GM18507 (cell line): ENCODE results near the gene SLC2A1.

Source experiments
- DNase-seq: peaks from one replicate; pipeline ENCODE4 v3.0.0; 2011; ENCODE audit warnings: low read depth; ENCODE audit not compliant: insufficient read length; ENCODE audit errors: extremely low spot score
- FAIRE-seq: peaks from 2 replicates; lab custom pipeline; 2011; peaks lifted over from hg19 to GRCh38; lab: Jason Lieb, UNC

SLC2A1 gene

DNA sequence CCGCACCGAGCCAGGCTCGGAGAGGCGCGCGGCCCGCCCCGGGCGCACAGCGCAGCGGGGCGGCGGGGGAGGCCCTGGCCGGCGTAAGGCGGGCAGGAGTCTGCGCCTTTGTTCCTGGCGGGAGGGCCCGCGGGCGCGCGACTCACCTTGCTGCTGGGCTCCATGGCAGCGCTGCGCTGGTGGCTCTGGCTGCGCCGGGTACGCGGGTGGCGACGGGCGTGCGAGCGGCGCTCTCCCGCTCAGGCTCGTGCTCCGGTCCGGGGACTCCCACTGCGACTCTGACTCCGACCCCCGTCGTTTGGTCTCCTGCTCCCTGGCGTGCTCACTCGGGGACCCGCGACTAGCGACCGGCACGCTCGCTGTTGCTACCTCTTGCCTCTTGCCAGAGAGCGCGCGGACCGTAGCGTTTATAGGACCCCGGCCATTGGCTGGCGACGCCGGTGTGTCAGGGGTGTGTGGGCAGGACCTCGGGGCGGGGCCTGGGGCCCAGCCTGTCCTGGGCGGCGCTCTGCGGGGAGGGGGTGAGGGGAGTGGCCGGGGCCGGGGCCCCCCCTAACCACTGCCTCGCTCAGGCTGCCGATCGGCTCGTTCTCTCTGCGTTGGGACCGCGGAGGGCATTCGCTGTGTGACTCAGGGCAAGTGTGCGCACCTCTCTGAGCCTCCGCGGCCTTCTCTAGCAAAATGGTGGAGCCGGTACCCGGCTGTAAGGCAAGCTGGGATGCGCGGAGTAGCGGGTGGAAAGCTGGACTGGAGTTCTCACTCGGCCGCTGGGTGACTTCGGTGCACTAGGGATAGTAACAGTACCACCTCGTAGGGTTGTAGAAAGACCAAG is at the start of gene SLC2A1:
TSS of gene SLC2A1 (minus strand) at position 381 of the 832 bp plus-strand sequence. CDS start at position 164, 217 bp downstream.
- peak; percentile 86 for FAIRE-seq
- peak; percentile 95 for DNase-seq

DNA sequence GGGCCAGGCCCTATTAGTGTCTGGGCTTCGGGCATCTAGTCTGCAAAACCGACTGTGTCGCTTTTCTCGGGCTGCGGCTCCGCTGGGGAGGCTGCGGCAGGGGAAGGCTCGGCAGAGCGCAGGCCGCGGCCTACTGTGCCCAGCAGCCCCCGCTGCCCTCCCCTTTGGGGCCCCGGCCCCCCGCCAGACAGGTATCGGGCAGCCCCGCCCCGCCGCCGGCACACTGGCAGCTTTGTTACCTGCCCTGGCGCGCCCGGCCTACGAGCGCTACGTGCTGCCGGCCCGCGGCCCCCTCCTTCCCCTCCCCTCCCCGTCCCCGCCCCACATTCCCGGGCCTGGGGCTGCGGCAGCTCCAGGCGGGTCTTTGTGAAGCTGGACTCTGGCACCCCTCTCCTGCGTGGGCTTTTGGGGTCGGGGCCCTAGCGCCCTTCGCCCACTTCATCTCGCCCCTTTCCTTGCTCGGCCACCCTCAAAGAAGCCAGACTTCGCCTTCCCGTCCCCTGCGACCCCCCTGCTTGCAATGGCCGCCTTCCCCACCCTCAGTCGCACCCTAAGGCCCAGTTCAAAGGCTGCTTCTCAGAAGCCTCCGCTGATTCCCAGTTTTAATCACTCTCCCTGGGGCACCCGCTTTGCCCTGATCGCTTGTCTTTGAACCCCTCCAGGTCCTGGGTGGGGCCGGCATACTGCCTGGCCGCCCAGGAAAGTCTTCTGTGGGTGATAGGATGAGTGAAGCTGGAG is 48.9 kb upstream of the SLC2A1 start:
- DNase-seq (no peak), FAIRE-seq (no peak)

DNA sequence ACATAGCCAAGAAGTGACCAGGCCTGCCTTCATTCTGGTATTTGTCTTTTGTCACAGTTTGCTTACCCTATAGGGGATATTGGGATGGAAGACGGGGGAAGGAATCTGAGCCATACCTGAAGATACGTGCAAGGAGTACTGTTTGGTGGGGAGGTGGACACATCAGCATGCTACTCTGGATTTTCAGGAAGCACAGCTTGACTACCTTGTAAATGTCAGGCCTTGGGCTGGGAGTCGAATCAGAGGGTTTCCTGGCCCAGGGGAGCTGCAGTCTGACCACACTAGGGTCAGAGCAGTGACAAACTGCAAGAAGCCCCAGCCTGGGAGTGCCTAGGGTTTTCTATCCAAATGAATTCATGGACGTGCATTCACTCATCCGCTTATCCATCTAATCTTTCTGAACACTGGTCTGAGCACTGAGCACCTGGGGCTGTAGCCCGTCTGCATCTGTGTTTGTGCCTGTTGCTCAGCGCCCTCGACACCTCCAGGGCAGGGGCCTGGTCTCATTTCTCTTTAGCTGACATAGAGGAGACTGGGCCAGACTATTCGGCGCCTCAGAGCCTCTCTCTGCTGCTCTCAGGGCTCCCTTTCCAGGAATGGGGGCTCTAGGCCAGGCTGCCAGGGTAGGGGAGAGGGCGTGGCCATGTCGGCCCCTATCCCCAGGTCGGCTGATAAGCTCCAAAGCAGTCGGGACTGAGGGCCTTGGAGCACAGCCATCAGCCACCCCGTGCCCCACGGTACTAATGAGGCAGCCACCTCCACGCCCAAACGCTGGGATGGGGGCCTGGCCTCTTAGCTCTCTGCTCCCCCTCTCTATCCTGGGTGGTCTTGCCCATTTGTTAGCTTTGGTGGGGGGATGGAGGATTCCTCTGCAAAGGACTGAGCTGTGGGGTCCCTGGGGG is 47.0 kb upstream of the SLC2A1 start:
- DNase-seq (no peak), FAIRE-seq (no peak)

DNA sequence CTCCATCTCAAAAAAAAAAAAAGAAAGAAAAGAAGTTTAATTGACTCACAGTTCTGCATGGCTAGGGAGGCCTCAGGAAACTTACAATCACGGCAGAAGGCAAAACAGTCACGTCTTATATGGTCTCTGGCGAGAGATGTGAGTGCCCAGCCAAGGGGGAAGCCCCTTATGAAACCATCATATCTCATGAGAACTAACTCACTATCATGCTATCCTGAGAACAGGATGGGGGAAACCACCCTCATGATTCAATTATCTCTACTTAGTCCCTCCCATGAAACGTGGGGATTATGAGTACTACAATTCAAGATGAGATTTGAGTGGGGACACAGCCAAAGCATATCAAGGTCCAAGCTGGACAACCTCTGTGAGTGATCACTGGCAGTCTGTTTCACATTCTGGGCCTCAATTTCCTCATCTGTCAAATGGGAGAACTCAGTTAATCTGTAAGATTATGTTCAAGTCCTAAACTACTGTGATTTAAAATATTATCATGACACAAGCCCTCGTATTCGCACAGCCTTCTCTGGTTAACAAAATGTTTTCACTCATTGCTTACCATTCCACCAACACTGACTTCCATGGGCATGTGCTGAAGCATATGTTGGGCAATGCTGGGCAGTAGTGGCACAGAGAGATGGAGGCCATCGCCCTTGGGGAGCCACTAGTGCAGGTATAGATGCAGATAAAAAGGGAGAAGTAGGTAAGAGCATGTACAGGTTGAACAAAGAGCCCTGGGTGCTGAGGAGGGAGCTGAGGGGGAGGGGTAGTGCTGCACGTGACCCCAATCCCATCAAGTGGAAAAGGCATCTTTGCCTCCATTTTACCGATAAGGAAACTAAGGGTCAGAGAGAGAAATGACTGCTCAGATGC is 46.2 kb upstream of the SLC2A1 start:
- no peak for FAIRE-seq
- no peak for DNase-seq

DNA sequence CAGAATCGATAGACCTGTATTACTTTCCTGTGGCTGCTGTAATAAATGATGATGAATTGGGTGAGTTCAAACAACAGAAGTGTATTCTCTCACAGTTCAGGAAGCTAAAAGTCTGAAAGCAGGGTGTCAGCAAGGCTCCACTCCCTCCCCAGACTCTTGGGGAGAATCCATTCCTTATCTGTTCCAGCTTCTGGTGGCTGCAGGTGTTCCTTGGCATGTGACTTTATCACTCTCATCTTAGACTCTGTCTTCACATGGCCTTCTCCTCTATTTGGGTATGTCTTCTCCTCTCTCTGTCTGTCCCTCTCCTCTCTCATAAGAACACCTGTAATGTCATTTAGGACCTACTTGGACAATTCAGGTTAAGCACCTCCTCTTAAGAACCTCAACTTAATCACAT is 44.1 kb upstream of the SLC2A1 start:
- no peak for FAIRE-seq
- no peak for DNase-seq

DNA sequence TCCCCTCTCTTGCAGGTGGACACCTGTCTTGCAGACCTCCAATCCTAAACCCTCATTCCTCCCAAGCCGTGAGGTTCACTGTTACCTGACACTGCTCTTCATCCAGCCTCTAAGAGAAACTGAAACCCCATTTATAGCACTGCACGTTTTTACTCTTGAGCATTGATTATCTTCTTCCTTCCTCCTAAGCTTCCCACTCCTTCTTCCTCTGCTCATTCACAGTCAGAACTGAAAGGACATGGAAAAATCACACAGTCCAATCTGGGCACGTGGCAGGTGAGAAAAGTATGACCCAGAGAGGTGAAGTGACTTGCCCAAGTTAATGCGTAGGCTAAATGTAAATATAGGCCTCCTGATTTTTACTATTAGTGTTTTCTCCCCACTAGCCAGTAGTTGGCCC is 43.4 kb upstream of the SLC2A1 start:
- no peak for FAIRE-seq
- no peak for DNase-seq

DNA sequence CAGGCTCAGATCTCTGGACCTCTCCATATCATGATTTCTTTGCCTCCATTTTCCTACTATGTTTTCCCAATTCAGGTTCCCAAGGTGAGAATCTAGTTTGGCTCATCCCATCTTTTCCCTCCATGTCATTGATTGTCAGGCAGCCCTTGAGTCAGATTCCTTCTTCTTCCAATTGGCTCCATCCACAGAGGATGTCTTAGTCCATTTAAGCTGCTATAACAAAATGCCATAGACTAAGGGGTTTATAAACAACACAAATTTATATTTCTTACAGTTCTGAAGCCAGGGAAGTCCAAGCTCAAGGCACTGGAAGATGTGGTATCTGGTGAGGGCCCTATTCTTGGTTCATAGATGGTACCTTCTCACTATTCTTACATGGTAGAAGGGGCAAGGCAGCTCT is 42.8 kb upstream of the SLC2A1 start:
- FAIRE-seq (no peak), DNase-seq (no peak)

DNA sequence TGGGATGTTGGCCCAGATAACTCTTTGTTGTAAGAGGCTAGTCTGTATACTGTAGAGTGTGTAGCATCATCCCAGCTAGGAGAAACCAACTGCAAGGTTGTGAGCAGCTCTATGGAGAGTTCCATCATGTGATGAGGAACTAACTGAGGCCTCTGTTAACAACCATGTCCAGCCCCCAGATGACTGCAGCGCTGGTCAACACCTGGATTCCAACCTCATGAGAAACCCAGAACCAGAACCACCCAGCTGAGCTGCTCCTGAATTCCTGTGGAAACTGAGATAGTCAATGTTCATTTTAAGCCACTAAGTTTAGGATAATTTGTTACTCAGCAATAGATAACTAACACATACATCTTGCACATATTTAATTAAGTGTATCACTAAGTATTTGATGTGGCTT is 41.6 kb upstream of the SLC2A1 start:
- DNase-seq, result no peak
- no peak for FAIRE-seq

DNA sequence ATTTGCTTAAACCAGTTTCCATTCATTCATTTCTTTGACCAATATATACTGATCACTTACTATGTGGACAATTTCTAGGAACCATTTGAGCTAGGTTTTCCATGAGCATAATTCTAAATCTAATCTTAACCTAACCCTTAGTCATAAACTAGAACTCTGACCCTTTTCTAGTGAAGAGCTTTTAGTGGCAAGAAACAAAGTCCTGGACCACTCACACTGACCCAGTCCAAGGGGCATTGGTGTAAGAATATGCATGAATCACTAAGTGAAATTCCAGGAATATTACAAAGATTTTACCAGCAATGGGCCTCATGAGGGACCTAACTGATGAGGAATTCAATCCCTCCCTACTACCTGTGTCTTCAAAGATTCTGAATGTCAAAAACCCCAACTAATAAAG is 40.6 kb upstream of the SLC2A1 start:
- DNase-seq (no peak), FAIRE-seq (no peak)

DNA sequence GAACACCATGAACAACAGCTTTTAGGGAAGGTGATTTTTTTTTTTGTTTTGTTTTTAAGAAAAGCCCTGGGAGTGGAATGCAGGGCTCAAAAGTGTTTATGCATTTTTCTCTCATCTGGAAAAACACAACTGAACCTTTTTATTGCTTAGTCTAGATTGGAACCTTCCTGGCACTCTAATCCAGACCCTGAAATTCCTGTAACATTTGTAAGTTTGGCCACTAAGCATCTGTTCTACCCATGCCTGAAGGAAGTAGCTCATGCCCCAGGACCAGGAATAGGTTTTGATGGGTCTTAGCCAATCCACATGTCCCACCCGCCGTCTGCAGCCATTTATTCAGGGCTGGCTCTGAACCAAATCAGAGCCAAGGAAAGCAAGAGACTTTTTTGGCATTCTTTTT is 39.7 kb upstream of the SLC2A1 start:
- no peak for FAIRE-seq
- DNase-seq, result no peak

DNA sequence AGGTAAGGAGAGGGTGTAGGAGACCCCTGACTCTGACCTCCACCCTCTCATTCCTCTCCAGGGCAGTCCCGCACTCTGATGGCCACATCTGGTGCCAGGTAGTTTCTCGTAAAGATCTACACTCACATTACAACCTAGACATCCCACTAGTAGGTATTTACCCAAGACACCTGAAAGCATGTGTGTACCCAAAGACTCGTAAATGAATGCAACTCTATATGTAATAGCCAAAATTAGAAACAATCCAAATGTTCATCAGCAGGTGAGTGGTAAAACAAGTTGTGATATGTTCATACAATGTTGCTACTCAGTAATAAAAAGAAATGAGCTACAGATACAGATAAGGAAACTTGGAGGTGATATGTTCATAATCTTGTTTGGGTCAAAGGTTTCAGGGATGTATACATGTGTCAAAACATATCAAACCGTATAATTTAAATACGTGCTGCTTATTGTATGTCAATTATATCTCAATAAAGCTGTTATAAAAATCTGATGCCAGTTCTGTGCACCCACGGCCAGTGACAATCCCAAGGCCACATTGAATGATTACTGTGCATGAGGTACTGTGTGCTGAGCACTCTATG is 37.8 kb upstream of the SLC2A1 start:
- FAIRE-seq (no peak), DNase-seq (no peak)

DNA sequence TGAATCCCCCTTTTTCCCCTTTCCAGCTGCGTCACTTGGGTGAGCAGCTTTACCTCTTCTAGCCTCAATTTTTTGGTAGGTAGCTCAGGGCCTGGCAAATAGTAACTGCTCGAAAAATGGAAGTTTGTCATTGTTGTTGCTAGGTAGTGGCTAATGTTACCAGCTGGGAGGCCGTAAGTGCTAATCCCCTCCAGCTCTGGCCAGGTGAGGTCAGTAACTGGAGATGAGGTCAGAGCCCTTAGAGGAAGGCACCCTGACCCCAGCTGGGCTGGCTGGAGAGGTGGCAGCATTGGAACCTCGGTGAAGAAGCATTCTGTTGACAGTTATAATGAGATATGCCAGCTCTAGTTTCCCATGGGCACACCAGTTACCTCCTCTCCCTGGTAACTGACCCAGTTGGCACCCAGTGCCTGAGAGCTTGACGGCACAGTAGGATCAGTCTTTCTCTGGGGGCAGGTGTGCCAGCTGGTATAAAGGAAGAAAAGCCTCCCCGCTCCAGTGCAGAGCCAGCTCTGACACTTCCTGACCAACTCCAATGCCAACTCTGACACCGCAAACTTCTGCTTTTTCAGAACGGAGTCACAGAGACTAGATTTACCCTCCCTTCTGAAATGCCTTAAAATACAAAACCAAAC is 35.0 kb upstream of the SLC2A1 start:
- DNase-seq, result no peak
- no peak for FAIRE-seq

DNA sequence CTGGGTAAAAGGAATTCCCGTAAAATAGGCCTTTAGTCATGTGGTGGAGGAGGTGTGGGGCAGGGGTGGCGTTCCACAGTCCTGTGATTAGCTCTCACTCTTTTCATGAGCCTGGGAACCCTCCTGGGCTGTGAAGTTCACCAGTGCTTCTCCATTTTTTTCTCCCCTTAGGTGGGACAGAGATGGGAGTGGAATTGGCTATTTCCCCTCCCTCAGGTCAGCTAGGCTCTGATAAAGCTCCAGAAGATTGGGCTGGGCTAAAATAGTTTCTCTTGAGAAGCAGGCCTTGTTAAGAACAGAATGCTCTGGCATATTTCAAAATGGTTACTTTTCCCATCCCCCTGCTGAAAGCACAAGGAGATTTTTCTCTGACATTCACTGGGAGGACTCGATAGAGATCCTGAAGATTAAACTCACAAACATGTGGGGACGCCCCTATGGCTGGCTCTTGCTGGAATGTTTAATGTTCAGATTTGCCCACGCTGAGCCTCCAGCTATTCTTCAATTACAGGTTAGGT is 33.4 kb upstream of the SLC2A1 start:
- DNase-seq (no peak), FAIRE-seq (no peak)

DNA sequence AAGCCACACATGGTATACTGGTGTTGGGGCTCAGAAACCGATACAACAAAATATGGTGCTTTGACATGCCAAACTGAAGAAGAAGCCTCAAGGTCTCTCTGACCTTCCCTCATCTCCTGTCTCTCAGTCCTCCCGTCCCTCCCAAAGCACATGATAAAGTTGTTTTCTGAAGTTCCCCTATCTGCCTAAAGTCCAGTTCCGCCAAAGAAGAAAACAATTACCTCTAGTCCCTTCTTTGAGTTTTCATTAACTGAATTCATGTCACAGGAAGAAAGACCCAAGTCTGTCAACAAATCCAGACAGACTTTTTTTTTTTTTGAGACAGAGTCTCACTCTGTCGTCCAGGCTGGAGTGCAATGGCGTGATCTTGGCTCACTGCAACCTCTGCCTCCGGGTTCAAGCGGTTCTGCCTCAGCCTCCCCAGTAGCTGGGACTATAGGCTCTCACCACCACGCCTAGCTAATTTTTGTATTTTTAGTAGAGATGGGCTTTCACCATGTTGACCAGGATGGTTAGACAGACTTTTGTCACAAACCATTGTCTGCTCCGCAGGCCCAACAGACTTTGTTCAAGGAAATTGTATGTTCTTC is 32.2 kb upstream of the SLC2A1 start:
- FAIRE-seq (no peak), DNase-seq (no peak)

DNA sequence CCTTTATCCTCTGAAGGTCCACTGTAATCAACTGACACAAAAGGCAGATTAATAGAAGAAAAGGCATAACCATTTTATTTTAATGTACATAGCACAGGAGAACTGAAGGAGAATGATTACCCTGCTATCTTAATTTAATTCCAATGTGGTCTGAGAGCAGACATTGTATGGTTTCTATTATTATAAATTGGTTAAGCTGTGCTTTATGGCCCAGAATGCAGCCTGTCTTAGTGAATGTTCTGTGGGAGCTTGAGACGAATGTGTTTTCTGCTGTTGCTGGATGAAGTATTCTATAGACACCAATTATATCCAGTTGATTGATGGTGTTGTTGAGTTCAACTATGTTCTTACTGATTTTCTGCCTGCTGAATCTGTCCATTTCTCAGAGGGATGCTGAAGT is 25.0 kb upstream of the SLC2A1 start:
- no peak for FAIRE-seq
- DNase-seq, result no peak

DNA sequence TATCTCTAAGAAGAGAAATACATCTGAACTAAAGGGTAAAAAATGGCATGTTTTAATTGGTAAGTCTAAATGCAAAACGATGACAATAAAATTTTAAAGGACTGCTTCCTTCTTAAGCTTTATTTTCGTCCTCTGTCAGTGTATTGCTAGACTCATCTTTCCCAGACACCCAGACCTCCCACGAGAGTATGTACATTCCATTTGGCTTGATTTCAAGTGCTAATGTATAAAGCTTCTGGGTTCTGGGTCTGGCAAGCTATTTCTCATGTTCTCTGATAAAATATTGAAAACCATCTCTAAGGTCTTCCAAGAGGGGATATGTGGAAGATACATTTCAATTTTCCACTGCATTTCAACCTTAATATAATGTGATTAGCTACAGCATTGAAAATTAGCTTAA is 24.6 kb upstream of the SLC2A1 start:
- FAIRE-seq (no peak), DNase-seq (no peak)

DNA sequence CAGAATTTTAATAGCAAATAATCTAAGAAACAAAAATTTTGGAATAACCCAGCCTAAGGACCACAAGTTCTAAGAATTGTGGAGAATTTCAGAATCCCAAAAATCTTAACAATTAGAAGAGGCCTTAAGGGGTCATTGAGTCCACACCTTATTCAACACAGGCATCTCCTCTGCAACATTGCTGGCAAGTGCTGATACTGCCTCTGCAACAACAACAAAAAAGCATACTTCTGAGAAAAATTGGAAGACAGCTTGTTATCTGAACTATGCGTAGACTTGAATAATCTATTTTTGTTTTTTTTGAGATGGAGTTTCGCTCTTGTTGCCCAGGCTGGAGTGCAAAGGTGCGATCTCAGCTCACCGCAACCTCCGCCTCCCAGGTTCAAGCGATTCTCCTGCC is 24.0 kb upstream of the SLC2A1 start:
- DNase-seq (no peak), FAIRE-seq (no peak)

DNA sequence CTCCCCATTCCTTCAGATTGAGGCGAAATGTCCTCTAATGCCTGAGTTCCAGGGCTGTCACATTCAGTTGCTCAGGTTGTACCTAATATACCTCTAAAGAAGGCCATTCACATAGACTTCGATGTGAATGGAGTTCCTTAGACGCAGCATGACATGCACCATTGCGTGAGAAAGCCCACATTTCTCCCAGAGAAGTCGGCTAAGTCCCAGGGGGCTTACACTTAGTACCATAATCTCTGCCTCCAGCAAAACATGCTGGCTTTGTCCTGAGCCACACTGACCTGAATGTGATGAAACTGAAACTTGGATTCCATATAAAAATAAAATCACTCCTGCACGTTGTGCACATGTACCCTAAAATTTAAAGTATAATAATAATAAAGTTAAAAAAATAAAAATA is 23.2 kb upstream of the SLC2A1 start:
- FAIRE-seq, result no peak
- DNase-seq, result no peak
